Measurements from ENCODE around the gene OR6M1.

Gene OR6M1

GRCh38 chr11:123806249-123806648 lies at the start of gene OR6M1:
Gene OR6M1 (minus strand): TSS chr11:123806349. CDS start chr11:123806349, 0 bp downstream.
- Histone ChIP-seq H3K4me3 (ENCODE audit: low read depth, low read length) (no peak within 1 kb of the TSS), H3K27me3 (ENCODE audit: control insufficient read depth, insufficient read depth, low read length) (no peaks in the 10 kb centered on the region), H3K9me3 (ENCODE audit: control insufficient read depth, insufficient read depth, low read length) (no peaks in the 10 kb centered on the region), H3K4me1 (ENCODE audit: control insufficient read depth, insufficient read depth, low read length) (no peaks in the 10 kb centered on the region), H3K36me3 (ENCODE audit: control insufficient read depth, insufficient read depth, low read length) (no peaks in the 10 kb centered on the region), H3K9ac (ENCODE audit: low read depth, low read length) (no peak within 1 kb of the TSS)

GRCh38 chr11:123853038-123853437 lies 46.9 kb upstream of the OR6M1 start:
- Histone ChIP-seq H3K4me1 (ENCODE audit: control insufficient read depth, insufficient read depth, low read length) (peaks cover 4% of the 10 kb centered on the region), H3K4me3 (ENCODE audit: low read depth, low read length) (no peak overlapping the region), H3K9me3 (ENCODE audit: control insufficient read depth, insufficient read depth, low read length) (no peaks in the 10 kb centered on the region), H3K36me3 (ENCODE audit: control insufficient read depth, insufficient read depth, low read length) (no peaks in the 10 kb centered on the region), H3K9ac (ENCODE audit: low read depth, low read length) (no peak overlapping the region), H3K27me3 (ENCODE audit: control insufficient read depth, insufficient read depth, low read length) (no peaks in the 10 kb centered on the region)

GRCh38 chr11:123852321-123852720 lies 46.2 kb upstream of the OR6M1 start:
- H3K9me3 ChIP-seq (ENCODE audit: control insufficient read depth, insufficient read depth, low read length), result no peaks in the 10 kb centered on the region
- no peak overlapping the region for H3K9ac ChIP-seq (ENCODE audit: low read depth, low read length)
- no peaks in the 10 kb centered on the region for H3K27me3 ChIP-seq (ENCODE audit: control insufficient read depth, insufficient read depth, low read length)
- H3K4me3 ChIP-seq (ENCODE audit: low read depth, low read length), result no peak overlapping the region
- peaks cover 4% of the 10 kb centered on the region for H3K4me1 ChIP-seq (ENCODE audit: control insufficient read depth, insufficient read depth, low read length)
- no peaks in the 10 kb centered on the region for H3K36me3 ChIP-seq (ENCODE audit: control insufficient read depth, insufficient read depth, low read length)

- Histone ChIP-seq H3K9ac (ENCODE audit: low read depth, low read length) (no peak overlapping the region), H3K36me3 (ENCODE audit: control insufficient read depth, insufficient read depth, low read length) (no peaks in the 10 kb centered on the region), H3K4me1 (ENCODE audit: control insufficient read depth, insufficient read depth, low read length) (peaks cover 4% of the 10 kb centered on the region), H3K4me3 (ENCODE audit: low read depth, low read length) (no peak overlapping the region), H3K9me3 (ENCODE audit: control insufficient read depth, insufficient read depth, low read length) (no peaks in the 10 kb centered on the region), H3K27me3 (ENCODE audit: control insufficient read depth, insufficient read depth, low read length) (no peaks in the 10 kb centered on the region)
Observed at GRCh38 chr11:123851110-123851509, 45.0 kb upstream of the OR6M1 start.

- Histone ChIP-seq H3K4me1 (ENCODE audit: control insufficient read depth, insufficient read depth, low read length) (no peaks in the 10 kb centered on the region), H3K4me3 (ENCODE audit: low read depth, low read length) (no peak overlapping the region), H3K9ac (ENCODE audit: low read depth, low read length) (no peak overlapping the region), H3K27me3 (ENCODE audit: control insufficient read depth, insufficient read depth, low read length) (no peaks in the 10 kb centered on the region), H3K36me3 (ENCODE audit: control insufficient read depth, insufficient read depth, low read length) (no peaks in the 10 kb centered on the region), H3K9me3 (ENCODE audit: control insufficient read depth, insufficient read depth, low read length) (no peaks in the 10 kb centered on the region)
Observed at GRCh38 chr11:123841174-123841573, 35.0 kb upstream of the OR6M1 start.

GRCh38 chr11:123839131-123839530 lies 33.0 kb upstream of the OR6M1 start:
- no peaks in the 10 kb centered on the region for H3K36me3 ChIP-seq (ENCODE audit: control insufficient read depth, insufficient read depth, low read length)
- H3K4me3 ChIP-seq (ENCODE audit: low read depth, low read length), result no peak overlapping the region
- no peaks in the 10 kb centered on the region for H3K27me3 ChIP-seq (ENCODE audit: control insufficient read depth, insufficient read depth, low read length)
- H3K4me1 ChIP-seq (ENCODE audit: control insufficient read depth, insufficient read depth, low read length), result no peaks in the 10 kb centered on the region
- H3K9me3 ChIP-seq (ENCODE audit: control insufficient read depth, insufficient read depth, low read length), result no peaks in the 10 kb centered on the region
- H3K9ac ChIP-seq (ENCODE audit: low read depth, low read length), result no peak overlapping the region

- Histone ChIP-seq H3K27me3 (ENCODE audit: control insufficient read depth, insufficient read depth, low read length) (no peaks in the 10 kb centered on the region), H3K4me1 (ENCODE audit: control insufficient read depth, insufficient read depth, low read length) (no peaks in the 10 kb centered on the region), H3K36me3 (ENCODE audit: control insufficient read depth, insufficient read depth, low read length) (no peaks in the 10 kb centered on the region), H3K4me3 (ENCODE audit: low read depth, low read length) (no peak overlapping the region), H3K9ac (ENCODE audit: low read depth, low read length) (no peak overlapping the region), H3K9me3 (ENCODE audit: control insufficient read depth, insufficient read depth, low read length) (no peaks in the 10 kb centered on the region)
Observed at GRCh38 chr11:123838659-123839058, 32.5 kb upstream of the OR6M1 start.

GRCh38 chr11:123838199-123838598 lies 32.0 kb upstream of the OR6M1 start:
- Histone ChIP-seq H3K9me3 (ENCODE audit: control insufficient read depth, insufficient read depth, low read length) (no peaks in the 10 kb centered on the region), H3K36me3 (ENCODE audit: control insufficient read depth, insufficient read depth, low read length) (no peaks in the 10 kb centered on the region), H3K4me1 (ENCODE audit: control insufficient read depth, insufficient read depth, low read length) (no peaks in the 10 kb centered on the region), H3K4me3 (ENCODE audit: low read depth, low read length) (no peak overlapping the region), H3K27me3 (ENCODE audit: control insufficient read depth, insufficient read depth, low read length) (no peaks in the 10 kb centered on the region), H3K9ac (ENCODE audit: low read depth, low read length) (no peak overlapping the region)

GRCh38 chr11:123833095-123833494 lies 26.9 kb upstream of the OR6M1 start:
- Histone ChIP-seq H3K4me3 (ENCODE audit: low read depth, low read length) (no peak overlapping the region), H3K9me3 (ENCODE audit: control insufficient read depth, insufficient read depth, low read length) (no peaks in the 10 kb centered on the region), H3K27me3 (ENCODE audit: control insufficient read depth, insufficient read depth, low read length) (no peaks in the 10 kb centered on the region), H3K4me1 (ENCODE audit: control insufficient read depth, insufficient read depth, low read length) (no peaks in the 10 kb centered on the region), H3K36me3 (ENCODE audit: control insufficient read depth, insufficient read depth, low read length) (no peaks in the 10 kb centered on the region), H3K9ac (ENCODE audit: low read depth, low read length) (no peak overlapping the region)

- Histone ChIP-seq H3K9ac (ENCODE audit: low read depth, low read length) (no peak overlapping the region), H3K4me1 (ENCODE audit: control insufficient read depth, insufficient read depth, low read length) (no peaks in the 10 kb centered on the region)
Observed at GRCh38 chr11:123829745-123830144, 23.6 kb upstream of the OR6M1 start.

GRCh38 chr11:123822599-123822998 lies 16.4 kb upstream of the OR6M1 start:
- no peaks in the 10 kb centered on the region for H3K9me3 ChIP-seq (ENCODE audit: control insufficient read depth, insufficient read depth, low read length)
- no peaks in the 10 kb centered on the region for H3K36me3 ChIP-seq (ENCODE audit: control insufficient read depth, insufficient read depth, low read length)
- no peaks in the 10 kb centered on the region for H3K4me1 ChIP-seq (ENCODE audit: control insufficient read depth, insufficient read depth, low read length)
- H3K9ac ChIP-seq (ENCODE audit: low read depth, low read length), result no peak overlapping the region
- H3K27me3 ChIP-seq (ENCODE audit: control insufficient read depth, insufficient read depth, low read length), result no peaks in the 10 kb centered on the region
- H3K4me3 ChIP-seq (ENCODE audit: low read depth, low read length), result no peak overlapping the region

More at GRCh38 chr11:123829745-123830144, 23.6 kb upstream of the OR6M1 start:
- Histone ChIP-seq H3K27me3 (ENCODE audit: control insufficient read depth, insufficient read depth, low read length) (no peaks in the 10 kb centered on the region), H3K36me3 (ENCODE audit: control insufficient read depth, insufficient read depth, low read length) (no peaks in the 10 kb centered on the region), H3K9me3 (ENCODE audit: control insufficient read depth, insufficient read depth, low read length) (no peaks in the 10 kb centered on the region), H3K4me3 (ENCODE audit: low read depth, low read length) (no peak overlapping the region)

GRCh38 chr11:123822032-123822431 lies 15.9 kb upstream of the OR6M1 start:
- H3K9ac ChIP-seq (ENCODE audit: low read depth, low read length), result no peak overlapping the region
- no peaks in the 10 kb centered on the region for H3K4me1 ChIP-seq (ENCODE audit: control insufficient read depth, insufficient read depth, low read length)
- H3K27me3 ChIP-seq (ENCODE audit: control insufficient read depth, insufficient read depth, low read length), result no peaks in the 10 kb centered on the region
- H3K36me3 ChIP-seq (ENCODE audit: control insufficient read depth, insufficient read depth, low read length), result no peaks in the 10 kb centered on the region
- H3K9me3 ChIP-seq (ENCODE audit: control insufficient read depth, insufficient read depth, low read length), result no peaks in the 10 kb centered on the region
- H3K4me3 ChIP-seq (ENCODE audit: low read depth, low read length), result no peak overlapping the region

GRCh38 chr11:123815122-123815521 lies 9.0 kb upstream of the OR6M1 start:
- no peak overlapping the region for H3K4me3 ChIP-seq (ENCODE audit: low read depth, low read length)
- H3K27me3 ChIP-seq (ENCODE audit: control insufficient read depth, insufficient read depth, low read length), result no peaks in the 10 kb centered on the region
- no peaks in the 10 kb centered on the region for H3K9me3 ChIP-seq (ENCODE audit: control insufficient read depth, insufficient read depth, low read length)
- H3K36me3 ChIP-seq (ENCODE audit: control insufficient read depth, insufficient read depth, low read length), result no peaks in the 10 kb centered on the region
- no peak overlapping the region for H3K9ac ChIP-seq (ENCODE audit: low read depth, low read length)
- H3K4me1 ChIP-seq (ENCODE audit: control insufficient read depth, insufficient read depth, low read length), result no peaks in the 10 kb centered on the region

All from iPS-15b (cell line).